HEK293 (cell line): Measurements from ENCODE around the gene PRDM15.

Experiments
- CTCF ChIA-PET: fragments of 350-600 bp; formaldehyde crosslinking; extraction: SDS; loops from one replicate; lab custom pipeline; 2021; ENCODE audit warnings: antibody characterized with exemption; lab: Yijun Ruan, JAX
- POLR2A ChIA-PET: fragments of 300-600 bp; formaldehyde crosslinking; extraction: SDS; loops from one replicate; lab custom pipeline; 2020; ENCODE audit warnings: antibody characterized with exemption, inconsistent platforms; lab: Yijun Ruan, JAX
- H3K27ac ChIP-seq: fragments of 200-500 bp; sonication (Bioruptor generic); 2 replicates; pipeline ENCODE4 v1.5.1; 2014; ENCODE audit warnings: low read depth, low read length, control low read depth, inconsistent platforms; ENCODE audit errors: extremely low read depth
- H3K36me3 ChIP-seq, 2 experiments: fragments of 200-500 bp in 1 of 2; sonication (Bioruptor generic) in 1 of 2; 1 replicate in 1 of 2; 2 replicates in 1 of 2; pipeline ENCODE4 v1.5.1; 2014 to 2017; ENCODE audit warnings: inconsistent platforms in 2 of 2, low read length in 2 of 2; ENCODE audit not compliant: control insufficient read depth in 2 of 2, insufficient read depth in 1 of 2
- H3K4me1 ChIP-seq: fragments of 200-500 bp; sonication (Bioruptor generic); 2 replicates; pipeline ENCODE4 v1.5.1; 2014; ENCODE audit warnings: mild to moderate bottlenecking, low read length, inconsistent platforms; ENCODE audit not compliant: control insufficient read depth, insufficient read depth
- H3K4me3 ChIP-seq: 2 replicates; pipeline ENCODE4 v1.5.1; 2011; ENCODE audit warnings: low read depth, mild to moderate bottlenecking, control low read depth, low read length, moderate library complexity
- H3K9me3 ChIP-seq: fragments of 200-500 bp; sonication (Bioruptor generic); 2 replicates; pipeline ENCODE4 v1.5.1; 2014; ENCODE audit warnings: low read depth, low read length, inconsistent platforms; ENCODE audit not compliant: control insufficient read depth, insufficient read depth
- ELK4 ChIP-seq: IDR thresholded peaks from 2 replicates; pipeline ENCODE4 v1.6.1; 2011; ENCODE audit warnings: mild to moderate bottlenecking, low read depth, low read length, borderline replicate concordance
- FEZF1 ChIP-seq: fragments of 450-650 bp; formaldehyde crosslinking; IDR thresholded peaks from 2 replicates; pipeline ENCODE4 v1.5.1; 2016; ENCODE audit warnings: missing biosample characterization, missing genetic modification characterization
- KLF8 ChIP-seq: fragments of 450-650 bp; formaldehyde crosslinking; IDR thresholded peaks from 2 replicates; pipeline ENCODE4 v1.5.1; 2016; ENCODE audit warnings: missing biosample characterization, missing genetic modification characterization
- KLF9 ChIP-seq: fragments of 450-650 bp; formaldehyde crosslinking; IDR thresholded peaks from 2 replicates; pipeline ENCODE4 v1.5.1; 2016; ENCODE audit warnings: missing biosample characterization, missing genetic modification characterization, low read depth
- MYNN ChIP-seq: fragments of 450-650 bp; formaldehyde crosslinking; IDR thresholded peaks from 2 replicates; pipeline ENCODE4 v1.5.1; 2016; ENCODE audit warnings: missing biosample characterization, missing genetic modification characterization, borderline replicate concordance
- REPIN1 ChIP-seq: fragments of 450-650 bp; formaldehyde crosslinking; IDR thresholded peaks from 2 replicates; pipeline ENCODE4 v1.5.1; 2017; ENCODE audit warnings: missing biosample characterization, missing genetic modification characterization, low read depth
- SP3 ChIP-seq: fragments of 450-650 bp; formaldehyde crosslinking; IDR thresholded peaks from 2 replicates; pipeline ENCODE4 v1.5.1; 2016; ENCODE audit warnings: missing biosample characterization, missing genetic modification characterization
- ZBTB1 ChIP-seq: fragments of 450-650 bp; formaldehyde crosslinking; IDR thresholded peaks from 2 replicates; pipeline ENCODE4 v1.5.1; 2016; ENCODE audit warnings: missing biosample characterization, missing genetic modification characterization
- ZBTB44 ChIP-seq: fragments of 450-650 bp; IDR thresholded peaks from 2 replicates; pipeline ENCODE4 v1.5.1; 2018; ENCODE audit warnings: missing biosample characterization, mild to moderate bottlenecking, missing genetic modification characterization
- ZBTB6 ChIP-seq: fragments of 450-650 bp; formaldehyde crosslinking; IDR thresholded peaks from 2 replicates; pipeline ENCODE4 v1.5.1; 2017; ENCODE audit warnings: missing biosample characterization, missing genetic modification characterization
- ZEB2 ChIP-seq: fragments of 450-650 bp; formaldehyde crosslinking; IDR thresholded peaks from 2 replicates; pipeline ENCODE4 v1.5.1; 2016; ENCODE audit warnings: missing biosample characterization, missing genetic modification characterization
- ZNF121 ChIP-seq: fragments of 450-650 bp; formaldehyde crosslinking; IDR thresholded peaks from 2 replicates; pipeline ENCODE4 v1.5.1; 2016; ENCODE audit warnings: missing biosample characterization, missing genetic modification characterization
- ZNF140 ChIP-seq: fragments of 450-650 bp; formaldehyde crosslinking; IDR thresholded peaks from 2 replicates; pipeline ENCODE4 v1.5.1; 2016; ENCODE audit warnings: missing biosample characterization, missing genetic modification characterization
- ZNF2 ChIP-seq: fragments of 450-650 bp; formaldehyde crosslinking; IDR thresholded peaks from 2 replicates; pipeline ENCODE4 v1.5.1; 2016; ENCODE audit warnings: missing biosample characterization, missing genetic modification characterization
- ZNF223 ChIP-seq: fragments of 450-650 bp; formaldehyde crosslinking; IDR thresholded peaks from 2 replicates; pipeline ENCODE4 v1.5.1; 2016; ENCODE audit warnings: missing biosample characterization, missing genetic modification characterization
- ZNF24 ChIP-seq: fragments of 450-650 bp; formaldehyde crosslinking; IDR thresholded peaks from 2 replicates; pipeline ENCODE4 v1.5.1; 2016; ENCODE audit warnings: missing biosample characterization, missing genetic modification characterization
- ZNF248 ChIP-seq: fragments of 450-650 bp; formaldehyde crosslinking; IDR thresholded peaks from 2 replicates; pipeline ENCODE4 v1.5.1; 2017; ENCODE audit warnings: missing biosample characterization, missing genetic modification characterization
- ZNF292 ChIP-seq: fragments of 450-650 bp; formaldehyde crosslinking; IDR thresholded peaks from 2 replicates; pipeline ENCODE4 v1.5.1; 2016; ENCODE audit warnings: low read depth, missing biosample characterization, missing genetic modification characterization, borderline replicate concordance
- ZNF37A ChIP-seq: fragments of 450-650 bp; IDR thresholded peaks from 2 replicates; pipeline ENCODE4 v1.5.1; 2018; ENCODE audit warnings: missing biosample characterization, missing genetic modification characterization
- ZNF426 ChIP-seq: fragments of 450-650 bp; formaldehyde crosslinking; IDR thresholded peaks from 2 replicates; pipeline ENCODE4 v1.5.1; 2017; ENCODE audit warnings: missing biosample characterization, missing genetic modification characterization, mild to moderate bottlenecking, inconsistent platforms, moderate library complexity
- ZNF433 ChIP-seq: fragments of 450-650 bp; formaldehyde crosslinking; IDR thresholded peaks from 2 replicates; pipeline ENCODE4 v1.5.1; 2016; ENCODE audit warnings: missing biosample characterization, missing genetic modification characterization, low read depth
- ZNF510 ChIP-seq: fragments of 450-650 bp; formaldehyde crosslinking; IDR thresholded peaks from 2 replicates; pipeline ENCODE4 v1.5.1; 2018; ENCODE audit warnings: mild to moderate bottlenecking, missing genetic modification characterization, missing biosample characterization; ENCODE audit not compliant: insufficient replicate concordance
- ZNF530 ChIP-seq: fragments of 450-650 bp; formaldehyde crosslinking; IDR thresholded peaks from 2 replicates; pipeline ENCODE4 v1.5.1; 2016; ENCODE audit warnings: low read depth, missing biosample characterization, missing genetic modification characterization
- ZNF639 ChIP-seq: fragments of 450-650 bp; formaldehyde crosslinking; IDR thresholded peaks from 2 replicates; pipeline ENCODE4 v1.5.1; 2016; ENCODE audit warnings: missing biosample characterization, missing genetic modification characterization
- ZNF660 ChIP-seq: fragments of 450-650 bp; IDR thresholded peaks from 2 replicates; pipeline ENCODE4 v1.5.1; 2018; ENCODE audit warnings: missing biosample characterization, mild to moderate bottlenecking, missing genetic modification characterization
- ZNF664 ChIP-seq: fragments of 450-650 bp; formaldehyde crosslinking; IDR thresholded peaks from 2 replicates; pipeline ENCODE4 v1.5.1; 2016; ENCODE audit warnings: missing biosample characterization, missing genetic modification characterization
- ZNF670 ChIP-seq: fragments of 450-650 bp; formaldehyde crosslinking; IDR thresholded peaks from 2 replicates; pipeline ENCODE4 v1.5.1; 2016; ENCODE audit warnings: missing biosample characterization, missing genetic modification characterization, low read depth
- ZSCAN16 ChIP-seq: fragments of 450-650 bp; formaldehyde crosslinking; IDR thresholded peaks from 2 replicates; pipeline ENCODE4 v1.5.1; 2016; ENCODE audit warnings: missing biosample characterization, missing genetic modification characterization
- ZSCAN23 ChIP-seq: fragments of 450-650 bp; formaldehyde crosslinking; IDR thresholded peaks from 2 replicates; pipeline ENCODE4 v1.5.1; 2016; ENCODE audit warnings: missing biosample characterization, missing genetic modification characterization
- ZSCAN4 ChIP-seq: fragments of 450-650 bp; formaldehyde crosslinking; IDR thresholded peaks from 2 replicates; pipeline ENCODE4 v1.5.1; 2017; ENCODE audit warnings: missing biosample characterization, missing genetic modification characterization

The PRDM15 gene

GRCh38 chr21:41925767-41926116 is 46.6 kb upstream of the PRDM15 start:
- CTCF ChIA-PET, result interaction anchor here (0.6 to 0.7 kb wide), 2 partner anchors 9 to 46 kb away, joined by 4 to 6 read pairs; no protein-coding TSS in a partner anchor
- no peak overlapping the region for H3K27ac ChIP-seq
- POLR2A ChIA-PET, result interaction anchor here (1.5 kb wide), 1 partner anchor 17 kb away, joined by 4 read pairs; no protein-coding TSS in a partner anchor

GRCh38 chr21:41924368-41924754 is 45.2 kb upstream of the PRDM15 start:
- Histone ChIP-seq H3K9me3 (no peaks in the 10 kb centered on the region), H3K27ac (no peak overlapping the region), H3K36me3 (no peaks in the 10 kb centered on the region), H3K4me1 (no peaks in the 10 kb centered on the region), H3K4me3 (no peak overlapping the region)
- ChIA-PET CTCF (interaction anchor here (0.6 to 1.0 kb wide), 3 partner anchors 11 to 192 kb away, joined by 3 read pairs; no protein-coding TSS in a partner anchor), POLR2A (no interaction called here)
- TF ChIP-seq KLF8 (tag by site-specific recombination), result no peak
- TF ChIP-seq SP3 (tag by site-specific recombination), result no peak
- no peak for TF ChIP-seq ZNF2 (tag by site-specific recombination)
- TF ChIP-seq REPIN1 (tag by site-specific recombination), result no peak
- TF ChIP-seq ZNF248 (tag by site-specific recombination), result no peak
- TF ChIP-seq ZBTB1 (tag by site-specific recombination), result no peak
- no peak for TF ChIP-seq ZNF121
- no peak for TF ChIP-seq ZSCAN4 (tag by site-specific recombination)
- no peak for TF ChIP-seq ZNF660 (tag by site-specific recombination)
- TF ChIP-seq ZNF530 (tag by site-specific recombination), result no peak
- no peak for TF ChIP-seq ZSCAN23 (tag by site-specific recombination)
- TF ChIP-seq ZNF292 (tag by site-specific recombination), result no peak
- TF ChIP-seq ZNF664 (tag by site-specific recombination), result no peak
- no peak for TF ChIP-seq ZEB2 (tag by site-specific recombination)
- TF ChIP-seq FEZF1, result no peak

More at GRCh38 chr21:41925767-41926116, 46.6 kb upstream of the PRDM15 start:
- Histone ChIP-seq H3K9me3 (no peaks in the 10 kb centered on the region), H3K36me3 (no peaks in the 10 kb centered on the region), H3K4me1 (no peaks in the 10 kb centered on the region), H3K4me3 (no peak overlapping the region)
- TF ChIP-seq ZBTB6 (tag by site-specific recombination) (no peak), ZNF426 (tag by site-specific recombination) (no peak), ZBTB44 (no peak), ZNF24 (no peak), ZNF433 (tag by site-specific recombination) (no peak), KLF9 (no peak), ZNF223 (tag by site-specific recombination) (no peak), ZNF510 (tag by site-specific recombination) (no peak), ZNF37A (tag by site-specific recombination) (no peak), ZNF140 (tag by site-specific recombination) (no peak), ZNF670 (tag by site-specific recombination) (no peak), ZSCAN16 (tag by site-specific recombination) (no peak), ZNF639 (tag by site-specific recombination) (no peak), MYNN (tag by site-specific recombination) (no peak), ELK4 (no peak)
